Fibroblast of skin of right quadriceps (primary cell): ENCODE results near the gene OR1L8.
"Not testable (repeated sequence)": the region's sequence is repeated elsewhere in the genome, so short reads cannot be mapped to it uniquely, and the experiment has no call there.

Experiments used
- DNase-seq: peaks from one replicate; pipeline ENCODE4 v3.0.0-alpha.2; 2013

Gene OR1L8, protein sequence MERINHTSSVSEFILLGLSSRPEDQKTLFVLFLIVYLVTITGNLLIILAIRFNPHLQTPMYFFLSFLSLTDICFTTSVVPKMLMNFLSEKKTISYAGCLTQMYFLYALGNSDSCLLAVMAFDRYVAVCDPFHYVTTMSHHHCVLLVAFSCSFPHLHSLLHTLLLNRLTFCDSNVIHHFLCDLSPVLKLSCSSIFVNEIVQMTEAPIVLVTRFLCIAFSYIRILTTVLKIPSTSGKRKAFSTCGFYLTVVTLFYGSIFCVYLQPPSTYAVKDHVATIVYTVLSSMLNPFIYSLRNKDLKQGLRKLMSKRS

DNA sequence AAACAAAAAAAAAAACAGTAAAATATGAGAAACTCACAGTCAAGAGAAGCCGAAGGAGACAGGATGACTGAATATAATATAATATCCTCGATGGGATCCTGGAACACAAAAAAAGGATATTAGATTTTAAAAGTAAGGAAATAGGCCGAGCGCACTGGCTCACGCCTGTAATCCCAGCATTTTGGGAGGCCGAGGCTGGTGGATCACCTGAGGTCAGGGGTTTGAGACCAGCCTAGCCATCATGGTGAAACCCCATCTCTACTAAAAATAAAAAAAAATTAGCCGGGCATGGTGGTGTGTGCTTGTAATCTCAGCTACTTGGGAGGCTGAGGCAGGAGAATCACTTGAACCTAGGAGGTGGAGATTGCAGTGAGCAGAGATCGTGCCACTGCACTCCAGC is at the start of gene OR1L8:
OR1L8 (minus strand) TSS at position 101 of the 400 bp plus-strand sequence. CDS start 14,907 bp downstream, outside the sequence.
- not testable (repeated sequence) for DNase-seq

DNA sequence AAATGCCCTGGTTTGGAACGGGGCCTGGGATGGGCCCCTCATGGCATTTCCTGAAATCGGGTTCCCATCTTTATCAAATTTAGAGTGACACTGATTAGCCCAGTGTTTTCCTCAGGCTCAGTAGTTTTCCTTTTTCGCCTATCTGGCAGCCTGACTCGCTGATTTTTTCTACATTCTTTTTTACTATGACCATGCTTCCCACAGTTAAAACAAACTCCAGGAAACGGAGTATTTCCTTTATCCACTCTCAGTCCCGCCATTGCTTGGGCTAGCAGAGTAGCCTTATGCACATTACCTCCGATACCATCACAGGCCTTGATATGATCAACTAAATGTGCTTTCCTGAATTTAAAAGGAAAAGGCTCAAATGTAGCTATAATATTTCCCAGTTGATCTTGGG is 36.8 kb upstream of the OR1L8 start:
- no peak for DNase-seq

DNA sequence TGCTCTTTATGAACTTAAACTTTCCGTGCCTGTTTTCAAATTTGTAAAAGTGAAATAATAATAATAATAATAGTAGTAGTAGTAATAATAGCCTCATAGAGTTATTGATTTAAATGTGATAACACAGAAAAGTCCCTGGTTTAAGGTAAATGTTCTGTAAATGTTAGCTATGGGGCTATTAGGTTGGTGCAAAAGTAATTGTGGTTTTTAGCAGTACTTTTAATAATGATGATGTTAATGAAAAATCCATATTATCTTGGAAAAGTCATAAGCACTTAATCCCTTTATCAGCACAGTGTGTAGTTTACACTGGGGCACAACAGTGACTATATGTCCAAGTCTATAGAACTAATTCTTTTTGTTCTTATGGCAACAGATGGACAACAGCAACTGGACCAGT is 31.2 kb upstream of the OR1L8 start, which contains the start of gene OR1Q1:
OR1Q1 (plus strand) TSS at position 377 of the 400 bp plus-strand sequence; CDS start at position 377, 0 bp downstream.
- DNase-seq = no peak

DNA sequence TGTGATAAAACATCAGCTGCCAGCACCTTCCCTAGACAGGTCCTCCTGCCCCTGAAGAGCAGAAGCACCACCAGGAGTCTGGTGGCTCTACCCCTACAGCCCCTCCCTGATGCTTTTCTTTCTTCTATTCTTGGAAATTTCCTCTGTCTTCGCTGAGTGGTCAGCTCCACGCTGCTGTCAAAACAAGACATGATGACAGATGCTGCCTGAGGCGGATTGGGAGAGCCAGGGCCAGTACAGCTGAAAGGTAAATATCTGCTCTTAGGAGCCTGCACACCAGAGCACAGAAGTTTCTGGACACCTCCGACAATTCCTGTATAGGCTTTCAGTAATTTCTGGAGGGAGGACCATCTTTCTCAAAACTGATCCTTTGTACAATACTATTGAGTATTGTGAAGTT is 26.6 kb upstream of the OR1L8 start:
- no peak for DNase-seq

DNA sequence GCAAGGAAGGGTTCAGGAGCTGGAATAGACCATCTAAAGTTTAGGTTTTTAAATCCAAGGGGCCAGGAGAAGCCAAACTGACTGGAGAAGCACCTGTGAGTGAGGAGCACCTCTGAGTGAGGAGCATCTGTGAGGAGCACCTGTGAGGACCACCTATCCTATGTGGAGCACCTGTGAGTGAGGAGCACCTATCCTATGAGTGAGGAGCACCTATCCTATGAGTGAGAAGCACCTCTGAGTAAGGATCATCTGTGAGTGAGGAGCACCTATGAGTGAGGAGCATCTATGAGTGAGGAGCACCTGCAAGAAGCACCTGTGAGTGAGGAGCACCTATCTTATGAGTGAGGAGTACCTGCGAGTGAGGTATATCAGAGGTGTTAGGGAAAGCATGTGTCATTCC is 23.4 kb upstream of the OR1L8 start:
- no peak for DNase-seq

DNA sequence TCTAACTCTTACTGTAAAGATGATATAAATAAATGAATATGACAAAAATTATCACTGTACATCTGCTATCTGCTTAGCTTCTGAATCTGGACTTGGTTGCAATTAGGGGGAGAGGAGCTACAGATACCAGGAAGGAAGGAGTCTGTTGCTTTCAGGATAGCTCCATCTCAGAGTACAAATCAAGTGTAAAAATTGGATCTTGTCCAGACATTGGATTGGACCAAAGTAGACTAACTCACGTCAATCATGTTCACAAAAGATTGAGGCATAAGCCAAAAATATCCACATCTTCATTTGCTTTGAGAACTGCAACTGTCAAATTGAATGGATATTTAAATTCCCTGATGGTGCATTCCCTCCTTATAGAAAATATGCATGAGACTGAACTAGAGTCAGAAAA is 22.5 kb upstream of the OR1L8 start:
- DNase-seq = no peak

DNA sequence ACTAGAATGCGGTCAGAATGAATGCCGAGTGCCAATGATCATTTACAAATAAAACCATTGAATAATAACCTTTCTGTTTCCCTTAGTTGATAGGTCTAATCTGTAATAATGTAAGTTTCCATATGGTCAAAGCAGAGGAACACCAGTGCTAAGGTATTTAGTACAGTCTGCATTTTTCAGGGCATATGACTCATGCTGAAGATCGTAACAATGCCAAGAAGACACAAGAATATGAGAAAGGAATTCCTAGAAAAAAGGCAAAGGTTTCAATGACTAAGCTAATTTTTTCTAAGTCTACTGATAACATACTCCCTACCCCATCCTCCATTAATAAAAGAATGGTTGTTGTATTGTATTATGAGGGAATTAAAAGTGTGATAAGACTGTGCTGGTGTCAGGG is 2.8 kb downstream of the OR1L8 start:
- no peak for DNase-seq

DNA sequence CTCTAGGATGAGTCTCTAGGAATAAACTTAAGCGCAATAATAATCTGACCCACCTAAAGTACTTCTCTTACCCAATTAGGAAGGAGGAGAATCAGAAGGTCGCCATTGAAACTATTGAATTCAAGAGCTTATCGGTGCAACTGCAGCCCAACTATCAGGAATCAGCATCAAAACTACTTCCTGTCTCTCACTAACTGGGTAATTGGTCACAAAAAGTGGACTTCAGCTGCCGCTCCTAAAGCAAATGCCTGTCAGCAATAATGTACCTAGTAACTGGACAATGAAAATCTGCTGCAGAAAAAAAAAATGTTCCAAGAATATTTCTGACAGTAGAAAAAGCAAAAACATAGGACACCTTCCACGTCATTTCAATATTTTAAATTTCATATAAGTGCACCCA is 3.3 kb downstream of the OR1L8 start:
- no peak for DNase-seq

DNA sequence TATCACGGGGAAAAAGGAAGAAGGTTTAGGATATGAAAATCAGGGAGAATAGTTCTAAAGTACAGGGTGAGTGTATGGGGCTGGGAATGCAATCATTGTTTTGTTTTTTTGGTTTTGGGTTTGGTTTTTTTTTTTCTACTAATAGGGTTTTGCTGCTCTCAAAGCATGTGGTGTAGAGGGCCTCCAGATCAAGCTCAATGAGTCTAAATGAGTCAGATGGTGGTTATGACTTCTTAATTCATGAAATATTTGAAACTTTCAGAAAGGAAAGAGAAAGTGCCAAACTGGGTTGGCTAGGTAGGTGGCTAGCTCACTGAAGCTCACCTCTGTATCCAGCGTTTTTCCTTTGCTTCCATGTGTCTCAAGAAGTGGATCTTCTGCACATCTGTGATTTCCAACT is 10.7 kb downstream of the OR1L8 start:
- no peak for DNase-seq

DNA sequence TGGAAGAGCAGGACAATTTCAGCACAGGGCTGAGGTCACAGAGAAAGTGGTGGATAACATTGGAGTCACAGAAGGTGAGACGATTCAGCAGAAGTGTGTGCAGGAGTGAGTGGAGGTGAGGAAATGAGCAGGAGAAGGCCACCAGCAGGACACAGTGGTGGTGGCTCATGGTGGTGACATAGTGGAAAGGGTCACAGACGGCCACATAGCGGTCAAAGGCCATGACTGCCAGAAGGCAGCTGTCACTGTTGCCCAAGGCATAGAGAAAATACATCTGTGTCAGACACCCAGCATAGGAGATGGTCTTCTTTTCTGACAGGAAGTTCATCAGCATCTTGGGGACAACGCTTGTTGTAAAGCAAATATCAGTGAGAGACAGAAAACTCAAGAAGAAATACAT is 15.3 kb downstream of the OR1L8 start:
- no peak for DNase-seq

DNA sequence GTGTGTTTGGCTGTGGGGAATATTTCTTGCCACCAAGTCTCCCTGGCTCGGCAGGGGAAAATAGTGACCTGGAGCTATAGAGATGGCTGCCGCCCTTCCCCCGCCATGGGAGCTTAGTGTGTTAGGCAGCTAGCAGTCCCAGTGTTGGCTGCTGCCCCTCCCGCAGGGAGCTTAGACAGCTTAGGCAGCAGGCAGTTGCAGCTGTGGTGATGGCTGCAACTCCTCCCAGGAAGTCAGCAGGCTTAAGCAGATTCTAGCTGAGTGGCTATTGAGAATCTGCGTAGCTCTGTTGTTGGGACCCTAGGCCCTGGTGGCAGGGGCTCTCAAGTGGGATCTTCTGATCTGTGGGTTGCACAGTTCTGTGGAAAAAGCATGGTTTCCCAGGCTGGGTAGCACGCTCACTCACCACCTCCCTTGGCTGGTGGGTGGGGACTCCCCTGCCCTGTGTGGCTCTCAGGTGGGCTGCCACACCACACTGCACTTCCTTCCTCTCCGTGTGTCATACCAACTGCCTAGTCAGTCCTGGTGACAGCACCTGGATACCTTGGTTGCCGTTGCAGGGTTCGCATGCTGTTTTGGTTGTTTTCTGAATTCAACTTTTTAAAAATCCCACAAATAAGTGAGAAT is 20.9 kb downstream of the OR1L8 start:
- no peak for DNase-seq

DNA sequence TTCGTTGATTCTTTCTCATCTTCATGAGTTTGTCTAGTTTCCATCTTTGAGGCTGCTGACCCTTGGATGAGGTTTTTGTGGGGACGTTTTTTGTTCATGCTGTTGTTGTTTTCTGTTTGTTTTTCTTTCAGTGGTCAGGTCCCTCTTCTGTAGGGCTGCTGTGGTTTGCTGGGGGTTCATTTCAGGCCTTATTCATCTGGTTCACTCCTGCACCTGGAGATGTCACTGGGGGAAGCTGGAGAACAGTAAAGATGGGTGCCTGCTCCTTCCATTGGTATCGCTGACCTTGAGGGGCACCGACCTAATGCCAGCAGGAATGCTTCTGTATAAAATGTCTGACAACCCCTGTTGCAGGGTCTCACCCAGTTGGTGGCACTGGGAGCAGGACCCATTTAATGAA is 21.7 kb downstream of the OR1L8 start:
- no peak for DNase-seq

DNA sequence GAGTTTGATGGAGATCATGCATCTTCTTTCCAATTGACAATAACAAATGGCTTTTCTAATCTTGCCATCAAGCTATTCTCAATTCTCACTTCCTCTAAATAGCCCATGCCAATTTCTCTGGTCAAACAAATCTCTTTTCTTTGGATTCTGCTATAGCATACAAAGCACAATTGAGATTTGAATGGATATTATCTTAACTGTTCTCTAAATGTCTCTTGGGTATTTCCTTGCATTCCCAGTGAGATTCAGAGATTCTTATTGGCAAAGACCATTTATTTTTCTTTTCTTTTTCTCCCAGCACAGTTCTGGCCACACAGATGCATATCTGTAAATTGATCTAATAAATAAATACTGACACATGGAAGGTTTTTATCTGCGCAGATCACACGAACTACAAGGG is 30.4 kb downstream of the OR1L8 start, which contains the start of gene OR1N2:
OR1N2 (plus strand) TSS at position 301 of the 400 bp plus-strand sequence. CDS start 100 bp downstream, outside the sequence.
- no peak for DNase-seq

DNA sequence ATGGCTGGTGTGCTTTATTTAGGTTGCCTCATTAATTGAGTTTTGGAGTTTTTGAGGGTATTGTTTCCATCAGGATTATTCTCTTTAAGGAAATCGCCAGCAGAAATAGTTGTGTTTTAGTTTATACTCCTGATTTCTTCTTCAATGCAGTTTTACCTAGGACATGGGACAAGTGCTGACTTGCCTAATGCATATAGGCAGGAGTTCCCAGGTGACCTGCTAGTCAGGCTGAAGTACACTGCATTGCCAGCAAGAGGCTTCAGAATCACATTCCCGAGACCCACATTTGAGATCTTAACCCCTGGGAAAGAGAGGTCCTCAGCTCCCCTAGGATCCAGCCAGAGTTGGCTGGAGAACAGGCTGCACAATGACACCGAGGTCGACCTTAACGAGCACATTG is 31.8 kb downstream of the OR1L8 start:
- DNase-seq = no peak

DNA sequence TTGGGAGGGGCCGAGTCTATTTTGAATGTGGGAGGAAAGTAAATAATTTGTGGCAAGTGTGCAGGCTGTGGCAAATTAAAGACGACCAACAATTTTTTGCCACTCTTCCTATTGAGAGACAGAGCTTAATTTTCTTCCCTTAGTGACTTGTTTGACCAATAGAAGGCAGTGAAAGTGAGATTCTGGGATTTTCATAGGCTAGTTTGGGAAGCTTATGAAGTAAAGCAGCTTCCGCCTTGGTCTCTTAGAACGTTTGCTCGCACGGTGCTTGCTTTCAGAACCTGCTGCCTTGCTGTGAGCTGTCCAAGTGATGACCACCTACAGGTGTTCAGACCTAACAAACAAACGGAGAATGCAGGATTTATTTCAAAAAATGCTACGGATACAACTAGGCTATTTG is 37.0 kb downstream of the OR1L8 start:
- DNase-seq = no peak

DNA sequence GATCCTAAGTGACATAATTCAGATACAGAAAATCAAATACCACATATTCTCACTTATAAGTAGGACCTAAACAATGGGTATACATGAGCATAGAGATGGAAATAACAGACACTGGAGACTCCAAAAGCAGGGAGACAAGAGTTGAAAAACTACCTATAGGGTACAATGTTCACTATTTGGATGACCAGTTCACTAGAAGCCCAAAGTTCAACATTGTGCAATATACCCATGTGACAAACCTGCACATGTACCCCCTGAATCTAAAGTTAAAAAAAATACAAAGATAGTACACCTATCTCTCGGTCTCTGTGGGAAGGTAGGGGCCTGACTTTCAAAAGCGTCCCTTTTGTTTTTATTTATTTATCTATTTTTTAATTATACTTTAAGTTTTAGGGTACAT is 44.4 kb downstream of the OR1L8 start:
- DNase-seq = no peak

DNA sequence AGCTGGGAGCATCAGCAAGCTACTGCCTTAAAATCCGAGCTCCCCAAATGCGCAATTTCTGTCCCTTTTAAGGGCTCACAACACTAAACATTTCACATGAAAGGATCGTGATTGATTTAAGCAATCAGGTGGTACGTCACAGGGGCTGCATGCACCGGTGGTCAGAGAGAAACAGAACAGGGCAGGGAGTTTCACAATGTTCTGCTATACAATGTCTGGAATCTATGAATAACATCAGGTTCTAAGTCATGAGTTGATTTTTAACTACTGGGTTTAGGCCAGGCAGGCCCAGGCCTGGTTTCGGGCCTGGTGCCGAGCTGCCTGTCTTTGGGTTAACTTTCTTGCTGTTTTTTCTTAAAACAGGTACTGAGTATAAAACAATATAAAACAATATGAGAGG is 46.1 kb downstream of the OR1L8 start:
- DNase-seq = not testable (repeated sequence)

DNA sequence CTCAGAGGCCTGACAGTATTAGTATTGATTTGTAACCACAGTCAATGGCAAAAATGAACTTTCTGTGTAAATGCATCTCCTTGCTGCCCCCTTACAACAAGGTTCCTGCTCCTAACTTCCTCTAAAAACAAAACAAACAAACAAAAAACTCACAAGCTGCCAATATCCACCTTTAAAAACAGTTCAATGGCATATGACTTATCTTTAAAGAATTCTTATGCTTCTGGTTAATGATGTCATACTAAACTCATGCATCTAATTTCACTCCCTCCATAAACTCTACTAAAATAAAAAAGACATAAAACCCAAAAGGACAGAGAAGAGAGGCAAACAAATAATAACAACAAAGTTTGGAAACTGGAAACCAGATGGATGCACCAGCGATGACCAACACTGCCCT is 47.0 kb downstream of the OR1L8 start:
- no peak for DNase-seq

DNA sequence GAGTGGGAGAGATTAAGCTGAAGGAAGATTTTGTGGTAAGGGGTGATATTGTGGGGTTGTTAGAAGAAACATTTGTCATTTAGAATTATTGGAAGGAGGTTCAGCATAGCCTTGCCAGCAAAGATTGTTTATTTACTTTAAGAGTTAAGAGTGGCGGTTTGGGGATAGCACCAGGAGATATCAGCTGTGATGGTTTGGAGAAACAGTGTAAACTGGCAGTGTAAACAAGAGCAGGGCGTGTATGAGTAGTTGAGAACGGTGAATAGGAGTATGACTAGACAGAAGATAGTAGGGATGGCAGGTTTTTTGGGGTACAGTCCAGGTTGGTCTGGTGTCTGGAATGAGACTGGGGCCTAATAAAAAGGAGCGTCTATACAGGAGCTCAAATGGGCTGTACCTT is 52.0 kb downstream of the OR1L8 start:
- DNase-seq = not testable (repeated sequence)

DNA sequence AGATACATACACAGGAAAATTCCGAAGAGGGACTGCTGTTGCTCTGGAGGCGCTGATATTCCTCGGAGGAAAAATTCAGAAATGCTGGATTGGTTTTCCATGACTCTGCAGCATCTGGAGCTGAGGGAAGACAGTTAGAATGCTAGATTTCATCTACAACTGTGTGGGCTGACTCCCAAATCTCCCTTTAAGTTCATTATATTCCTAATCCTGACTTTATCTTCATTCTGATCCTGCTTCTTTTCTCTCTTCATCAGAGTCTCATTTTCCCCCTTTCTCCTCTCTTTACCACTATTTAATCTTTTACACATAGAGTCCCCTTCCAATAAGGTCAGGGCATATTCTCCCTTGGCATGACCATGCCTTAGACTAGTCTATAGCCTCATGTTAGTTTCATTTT is 56.0 kb downstream of the OR1L8 start, which contains the start of gene OR1N1:
OR1N1 (minus strand) TSS at position 101 of the 400 bp plus-strand sequence; CDS start at position 101, 0 bp downstream.
- no peak for DNase-seq

DNA sequence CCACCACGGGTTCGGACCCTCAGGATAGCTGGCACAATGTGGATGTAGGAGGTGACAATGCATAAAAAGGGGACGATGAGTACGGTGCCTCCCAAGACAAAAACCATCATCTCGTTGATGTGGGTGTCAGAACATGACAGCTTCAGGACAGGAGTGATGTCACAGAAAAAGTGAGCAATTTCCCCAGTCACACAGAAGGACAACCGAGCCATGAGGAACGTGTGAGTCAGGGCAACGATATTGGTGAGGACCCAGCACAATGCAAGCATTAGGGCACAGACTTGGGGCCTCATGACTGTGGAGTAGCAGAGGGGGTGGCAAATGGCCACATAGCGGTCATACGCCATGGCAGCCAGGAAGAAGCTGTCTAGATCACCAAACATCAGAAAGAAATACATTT is 56.6 kb downstream of the OR1L8 start:
- no peak for DNase-seq

DNA sequence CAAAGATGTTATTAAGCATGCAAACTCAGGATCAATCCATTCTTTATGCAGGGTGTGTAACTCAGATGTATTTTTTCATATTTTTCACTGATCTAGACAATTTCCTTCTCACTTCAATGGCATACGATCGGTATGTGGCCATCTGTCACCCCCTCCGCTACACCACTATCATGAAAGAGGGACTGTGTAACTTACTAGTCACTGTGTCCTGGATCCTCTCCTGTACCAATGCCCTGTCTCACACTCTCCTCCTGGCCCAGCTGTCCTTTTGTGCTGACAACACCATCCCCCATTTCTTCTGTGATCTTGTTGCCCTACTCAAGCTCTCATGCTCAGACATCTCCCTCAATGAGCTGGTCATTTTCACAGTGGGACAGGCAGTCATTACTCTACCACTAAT is 63.8 kb downstream of the OR1L8 start:
- DNase-seq = no peak

DNA sequence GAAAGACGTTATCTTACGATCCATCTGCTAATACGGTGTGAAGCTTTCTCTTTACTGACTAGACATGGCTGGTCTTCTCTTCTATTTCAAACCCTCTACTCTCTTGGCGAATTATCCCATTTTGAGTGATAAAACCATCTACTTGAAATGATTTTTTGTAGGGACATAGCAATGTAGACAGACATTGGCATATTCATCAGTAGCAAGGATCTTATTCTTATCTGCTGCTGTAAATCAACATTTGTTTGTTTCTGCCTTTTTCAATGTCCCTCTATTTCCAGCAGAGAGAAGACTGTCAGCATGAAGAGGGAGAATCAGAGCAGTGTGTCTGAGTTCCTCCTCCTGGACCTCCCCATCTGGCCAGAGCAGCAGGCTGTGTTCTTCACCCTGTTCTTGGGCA is 64.3 kb downstream of the OR1L8 start, which contains the start of gene OR1J4:
OR1J4 (plus strand) TSS at position 301 of the 400 bp plus-strand sequence; CDS start at position 301, 0 bp downstream.
- no peak for DNase-seq

DNA sequence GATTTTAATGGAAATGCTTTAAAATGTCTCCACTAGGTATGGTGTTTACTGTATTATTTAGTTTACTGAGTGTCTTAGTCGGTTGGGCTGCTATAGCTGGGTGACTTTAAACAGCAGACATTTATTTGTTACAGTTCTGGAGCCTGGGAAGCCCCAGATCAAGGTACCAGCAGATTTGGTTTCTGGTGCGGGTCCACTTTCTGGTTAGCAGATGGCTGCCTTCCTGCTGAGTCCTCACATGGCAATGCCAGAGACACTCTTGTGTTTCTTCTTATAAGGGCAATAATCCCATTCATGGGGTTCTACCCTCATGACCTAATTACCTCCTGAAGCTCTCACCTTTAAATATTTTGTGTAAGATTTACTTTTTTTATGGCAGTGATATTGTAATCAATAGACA is 65.0 kb downstream of the OR1L8 start:
- DNase-seq = no peak
